Amniotic epithelial cell (primary cell): ENCODE measurements around the gene COL11A2.
A peak's percentile ranks its signal among the peaks of the same experiment; 100 is the strongest.

ENCODE experiments used
- DNase-seq: peaks from one replicate; pipeline ENCODE4 v3.0.0-alpha.2; 2010; ENCODE audit warnings: low read depth

The COL11A2 gene

GRCh38 chr6:33192671-33193602 is 670 bp upstream of the COL11A2 start:
- DNase-seq, result no peak

GRCh38 chr6:33191383-33192104 is 723 bp downstream of the COL11A2 start:
- no peak for DNase-seq

- DNase-seq, result no peak
Measured at GRCh38 chr6:33190504-33191107, 1.7 kb downstream of the COL11A2 start.

- no peak for DNase-seq
Measured at GRCh38 chr6:33189625-33190448, 2.4 kb downstream of the COL11A2 start.

- DNase-seq, result no peak
Measured at GRCh38 chr6:33189164-33189563, 3.1 kb downstream of the COL11A2 start.

- DNase-seq, result no peak
Measured at GRCh38 chr6:33187809-33188208, 4.5 kb downstream of the COL11A2 start.

GRCh38 chr6:33185654-33186187 is 6.5 kb downstream of the COL11A2 start:
- no peak for DNase-seq

GRCh38 chr6:33185190-33185589 is 7.1 kb downstream of the COL11A2 start:
- DNase-seq, result no peak

- DNase-seq, result no peak
Measured at GRCh38 chr6:33183071-33183683, 9.1 kb downstream of the COL11A2 start.

GRCh38 chr6:33181141-33181540 is 11.1 kb downstream of the COL11A2 start:
- no peak for DNase-seq

- DNase-seq, result no peak
Measured at GRCh38 chr6:33178755-33179475, 13.4 kb downstream of the COL11A2 start.

GRCh38 chr6:33177552-33178446 is 14.5 kb downstream of the COL11A2 start:
- no peak for DNase-seq

- no peak for DNase-seq
Measured at GRCh38 chr6:33176906-33177305, 15.4 kb downstream of the COL11A2 start.

GRCh38 chr6:33175436-33176069 is 16.7 kb downstream of the COL11A2 start:
- DNase-seq, result no peak

- no peak for DNase-seq
Measured at GRCh38 chr6:33174784-33175183, 17.5 kb downstream of the COL11A2 start.

GRCh38 chr6:33173535-33174180 is 18.6 kb downstream of the COL11A2 start:
- DNase-seq, result no peak

GRCh38 chr6:33172688-33173534 is 19.4 kb downstream of the COL11A2 start:
- DNase-seq, result peak; percentile 20
